K562 (cell line): ENCODE measurements around the gene OR5AR1. TPM values are rescaled to one million over a fixed set of nuclear protein-coding genes. Genes with fewer than 3 reads are reported as not detected.

Experiments
- ATAC-seq: fragments of 200-7000 bp; cut with Tn5 transposase; 3 replicates; pipeline ENCODE4 v1.9.1; 2020; ENCODE audit warnings: moderate library complexity
- BruUV-seq: library from RNA; stranded (reverse); fragments of 400-500 nt; replicated peaks from 2 replicates; lab custom pipeline; 2021; lab: Mats Ljungman, UMichigan
- CTCF ChIA-PET: fragments of 300-600 bp; formaldehyde crosslinking; extraction: SDS; loops from one replicate; lab custom pipeline; 2021; ENCODE audit warnings: low intra/inter-chr PET ratio; lab: Yijun Ruan, JAX
- POLR2A ChIA-PET: fragments of 300-600, 350-650 bp; sonication (Branson Sonifier 250); formaldehyde crosslinking; extraction: SDS; loops from one replicate; lab custom pipeline; 2021; ENCODE audit warnings: antibody characterized with exemption, inconsistent platforms; lab: Yijun Ruan, JAX
- DNase-seq, 4 experiments: peaks; one replicate each; pipeline versions ENCODE4 v3.0.0 to v3.0.0-alpha.2; 2011 to 2018; ENCODE audit warnings: low spot score in 3 of 4, mixed read lengths in 3 of 4; ENCODE audit errors: extremely low read depth in 1 of 4
- FAIRE-seq: peaks from 2 replicates; lab custom pipeline; 2011; peaks lifted over from hg19 to GRCh38; lab: Jason Lieb, UNC
- H2AFZ ChIP-seq: 2 replicates; pipeline ENCODE4 v1.6.0; 2011; ENCODE audit warnings: low read depth, low read length, control low read depth, inconsistent platforms
- H3K27ac ChIP-seq: fragments of 200-600 bp; 3 replicates; pipeline ENCODE4 v1.8.0; 2011; ENCODE audit warnings: low read depth, mild to moderate bottlenecking, control low read depth, inconsistent platforms, low read length, moderate library complexity, mixed read lengths; ENCODE audit errors: extremely low read depth
- H3K27me3 ChIP-seq, 2 experiments: fragments of 300-600 bp in 1 of 2; 2 replicates in 1 of 2; 3 replicates in 1 of 2; pipeline versions ENCODE4 v1.6.0 to v1.8.0; 2011; ENCODE audit warnings: inconsistent platforms in 2 of 2, low read length in 2 of 2, mild to moderate bottlenecking in 1 of 2, mixed read lengths in 1 of 2, moderate library complexity in 1 of 2; ENCODE audit not compliant: control insufficient read depth in 2 of 2, insufficient read depth in 2 of 2
- H3K36me3 ChIP-seq: fragments of 300-600 bp; 3 replicates; pipeline ENCODE4 v1.8.0; 2011; ENCODE audit warnings: mild to moderate bottlenecking, low read length, inconsistent platforms; ENCODE audit not compliant: control insufficient read depth, insufficient read depth
- H3K4me1 ChIP-seq, 2 experiments: fragments of 200-600 bp in 1 of 2; replicated peaks in 1 of 2; 2 replicates in 1 of 2; 3 replicates in 1 of 2; pipeline versions ENCODE4 v1.5.1 to v1.8.0; 2011; ENCODE audit warnings: inconsistent platforms in 2 of 2, low read length in 2 of 2, mild to moderate bottlenecking in 1 of 2, mixed read lengths in 1 of 2, moderate library complexity in 1 of 2; ENCODE audit not compliant: control insufficient read depth in 2 of 2, insufficient read depth in 2 of 2
- H3K4me2 ChIP-seq: 2 replicates; pipeline ENCODE4 v1.6.1; 2011; ENCODE audit warnings: low read length, control low read depth, inconsistent platforms, mixed read lengths; ENCODE audit not compliant: insufficient read depth
- H3K4me3 ChIP-seq: fragments of 200-600 bp; sonication (generic), shearing (Covaris generic); 2 replicates; pipeline ENCODE4 v1.5.1; 2016; ENCODE audit warnings: control low read depth, inconsistent platforms
- H3K79me2 ChIP-seq: fragments of 200-600 bp; 3 replicates; pipeline ENCODE4 v1.8.0; 2011; ENCODE audit warnings: low read length, inconsistent platforms; ENCODE audit not compliant: control insufficient read depth, insufficient read depth
- H3K9ac ChIP-seq, 2 experiments: 2 replicates each; pipeline versions ENCODE4 v1.6.0 to v1.6.1; 2011; ENCODE audit warnings: low read depth in 2 of 2, low read length in 2 of 2, control low read depth in 1 of 2, inconsistent platforms in 1 of 2, mild to moderate bottlenecking in 1 of 2, mixed read lengths in 1 of 2; ENCODE audit not compliant: insufficient read depth in 1 of 2
- H3K9me1 ChIP-seq: one replicate; pipeline ENCODE4 v1.6.0; 2011; ENCODE audit warnings: inconsistent platforms, mild to moderate bottlenecking, low read length, moderate library complexity; ENCODE audit not compliant: control insufficient read depth, insufficient read depth
- H3K9me3 ChIP-seq: replicated peaks from 2 replicates; pipeline ENCODE4 v1.5.1; 2011; ENCODE audit warnings: low read depth, low read length, inconsistent platforms; ENCODE audit not compliant: control insufficient read depth, insufficient read depth
- H4K20me1 ChIP-seq: replicated peaks from 2 replicates; pipeline ENCODE4 v1.6.1; 2011; ENCODE audit warnings: low read length, inconsistent platforms, mixed read lengths; ENCODE audit not compliant: control insufficient read depth, insufficient read depth
- DDX20 ChIP-seq: fragments of 450-650 bp; IDR thresholded peaks from 2 replicates; pipeline ENCODE4 v1.6.1; 2016; ENCODE audit warnings: missing genetic modification characterization, low read depth, mild to moderate bottlenecking, missing compliant biosample characterization, moderate library complexity
- EP300 ChIP-seq: IDR thresholded peaks from 2 replicates; pipeline ENCODE4 v1.6.1; 2012; ENCODE audit warnings: low read length, improper control_type of control experiment
- ETS1 ChIP-seq: conservative IDR thresholded peaks from 2 replicates; pipeline ENCODE4 v1.6.1; 2011; ENCODE audit warnings: low read depth, mild to moderate bottlenecking, low read length; ENCODE audit not compliant: control insufficient read depth
- HES1 ChIP-seq: fragments of 450-650 bp; IDR thresholded peaks from 2 replicates; pipeline ENCODE4 v1.6.1; 2016; ENCODE audit warnings: low read depth, mild to moderate bottlenecking, moderate library complexity
- HMGN3 ChIP-seq: IDR thresholded peaks from 2 replicates; pipeline ENCODE4 v1.6.1; 2011; ENCODE audit warnings: borderline replicate concordance, low read depth, mild to moderate bottlenecking, mixed read lengths, low read length; ENCODE audit not compliant: insufficient read length; ENCODE audit errors: extremely low read depth
- KLF16 ChIP-seq: IDR thresholded peaks from 2 replicates; pipeline ENCODE4 v1.6.1; 2016; ENCODE audit warnings: antibody characterized with exemption
- MBD2 ChIP-seq: sonication (generic); IDR thresholded peaks from 2 replicates; pipeline ENCODE4 v1.6.1; 2016; ENCODE audit warnings: low read depth, borderline replicate concordance
- NELFE ChIP-seq: IDR thresholded peaks from 2 replicates; pipeline ENCODE4 v1.6.1; 2011; ENCODE audit warnings: mild to moderate bottlenecking; ENCODE audit not compliant: insufficient read depth, insufficient read length
- NUFIP1 ChIP-seq: fragments of 450-650 bp; IDR thresholded peaks from 2 replicates; pipeline ENCODE4 v1.6.1; 2018; ENCODE audit not compliant: partially characterized antibody
- POLR2AphosphoS5 ChIP-seq: IDR thresholded peaks from 2 replicates; pipeline ENCODE4 v1.6.1; 2011; ENCODE audit warnings: mild to moderate bottlenecking, low read depth, low read length, moderate library complexity; ENCODE audit not compliant: control insufficient read depth, insufficient read depth
- RAD21 ChIP-seq, 2 experiments: fragments of 250-450 bp in 1 of 2; fragments of 450-650 bp in 1 of 2; sonication (Bioruptor Pico) in 1 of 2; formaldehyde crosslinking in 1 of 2; IDR thresholded peaks in 1 of 2; conservative IDR thresholded peaks in 1 of 2; 2 replicates each; pipeline versions ENCODE4 v1.4.0 to v1.8.0; 2020 to 2022; ENCODE audit warnings: mild to moderate bottlenecking in 2 of 2, moderate library complexity in 1 of 2
- RAD51 ChIP-seq: fragments of 450-650 bp; IDR thresholded peaks from 2 replicates; pipeline ENCODE4 v1.7.1; 2016; ENCODE audit warnings: low read depth, mild to moderate bottlenecking, borderline replicate concordance
- SAFB2 ChIP-seq: fragments of 200-400 bp; formaldehyde crosslinking; IDR thresholded peaks from 2 replicates; pipeline ENCODE4 v1.6.1; 2018; ENCODE audit warnings: borderline replicate concordance, low read length, low read depth, moderate library complexity; ENCODE audit not compliant: severe bottlenecking
- ZBTB17 ChIP-seq: fragments of 450-650 bp; formaldehyde crosslinking; IDR thresholded peaks from 2 replicates; pipeline ENCODE4 v1.4.0; 2020; ENCODE audit warnings: mild to moderate bottlenecking
- ZKSCAN1 ChIP-seq: fragments of 150-350 bp; IDR thresholded peaks from 2 replicates; pipeline ENCODE4 v1.6.1; 2016; ENCODE audit warnings: low read depth, low read length
- ZNF133 ChIP-seq: fragments of 250-450 bp; sonication (Bioruptor Pico); IDR thresholded peaks from 2 replicates; pipeline ENCODE4 v1.4.0; 2020; ENCODE audit warnings: mild to moderate bottlenecking
- ZNF384 ChIP-seq: IDR thresholded peaks from 2 replicates; pipeline ENCODE4 v1.6.1; 2012; ENCODE audit warnings: low read depth, low read length, improper control_type of control experiment
- ZNF696 ChIP-seq: fragments of 250-450 bp; sonication (Bioruptor Pico); conservative IDR thresholded peaks from 2 replicates; pipeline ENCODE4 v1.4.0; 2020; ENCODE audit warnings: mild to moderate bottlenecking, moderate library complexity
- WGBS: fragments of 100-300 bp; shearing (Covaris generic); methylation state at CpG from one replicate; pipeline ENCODE4 v1.1.6; 2016; ENCODE audit warnings: low coverage, mixed read lengths; ENCODE audit not compliant: insufficient coverage; ENCODE audit errors: missing lambda C conversion rate; 5-methylcytosine and 5-hydroxymethylcytosine counted together
- in situ Hi-C: fragments of 300-500 bp; cut with MboI; formaldehyde crosslinking; loops from 4 replicates; pipeline ENCODE4 v1.15.0; 2018; ENCODE audit warnings: inconsistent platforms, mixed read lengths
- intact Hi-C: fragments of 100-400 bp; cut with micrococcal nuclease; formaldehyde crosslinking; loops from 2 replicates; pipeline ENCODE4 v1.14.2; 2022
- polyA plus RNA-seq, 8 experiments: library from polyadenylated mRNA; depleted of rRNA in 4 of 8; stranded (reverse) in 5 of 8; unstranded in 3 of 8; fragments of >200 nt; fragmentation: Nextera tagmentation in 2 of 8; fragmentation: Illumina TruSeq in 1 of 8; extraction: Ambion mirVana in 2 of 8; extraction: Trizol in 1 of 8; gene quantifications; 2 replicates each; pipeline versions ENCODE4 v1.2.1 to v1.2.3, GENCODE V29; 2011 to 2014; ENCODE audit warnings: inconsistent platforms in 1 of 8, missing spikeins in 1 of 8
- total RNA-seq, 7 experiments: library from RNA; depleted of rRNA in 6 of 7; stranded (reverse); fragments of >200 nt in 6 of 7; fragmentation: Illumina TruSeq in 2 of 7; extraction: Trizol in 2 of 7; gene quantifications; 2 replicates each; pipeline versions ENCODE4 v1.2.1 to v1.2.3, GENCODE V29; 2011 to 2021; ENCODE audit warnings: low replicate concordance in 1 of 7
- TF ChIP-seq, protein P1 (sequence below): fragments of 450-650 bp; IDR thresholded peaks from one replicate; pipeline ENCODE4 v1.6.1; 2018; ENCODE audit warnings: mild to moderate bottlenecking, moderate library complexity; ENCODE audit not compliant: partially characterized antibody

The OR5AR1 gene
- total and polyA plus RNA-seq, 9 of the 15 experiments (the other 6 are each of a cell fraction or from before 2014, with no cell fraction given), result not detected

GRCh38 chr11:56624661-56625110 lies 38.8 kb upstream of the OR5AR1 start:
- no peaks in the 10 kb centered on the region for H3K27me3 ChIP-seq
- CTCF ChIA-PET, result no interaction called here
- 0% methylated on average over 3 of the region's 3 CpGs for WGBS
- no peak overlapping the region for H2AFZ ChIP-seq
- no peaks in the 10 kb centered on the region for H4K20me1 ChIP-seq
- POLR2A ChIA-PET, result no interaction called here
- no peak for FAIRE-seq
- intact Hi-C loops (no loop called here), in situ Hi-C loops (no loop called here)
- H3K9ac ChIP-seq, result no peak overlapping the region
- DNase-seq, result peak; percentile 6 to 15 (median 10)
- 0 out of 2 replicates have a peak, but pooled peaks cover 1% of the 10 kb centered on the region for H3K9me3 ChIP-seq
- H3K36me3 ChIP-seq, result no peaks in the 10 kb centered on the region
- no TSS peak for BruUV-seq
- H3K79me2 ChIP-seq, result no peaks in the 10 kb centered on the region
- no peak overlapping the region for H3K4me3 ChIP-seq
- H3K4me1 ChIP-seq, result no peaks in the 10 kb centered on the region
- no peak for ATAC-seq
- H3K9me1 ChIP-seq, result no peaks in the 10 kb centered on the region
- no peak overlapping the region for H3K4me2 ChIP-seq
- no peak overlapping the region for H3K27ac ChIP-seq
- TF ChIP-seq ZKSCAN1 (no peak), ZNF384 (no peak), ETS1 (no peak), ZBTB17 (CRISPR knock-in tag) (no peak), ZNF696 (CRISPR knock-in tag) (no peak), DDX20 (tag) (no peak), NELFE (no peak), NUFIP1 (no peak), POLR2AphosphoS5 (no peak), HES1 (no peak), SAFB2 (no peak), EP300 (no peak), MBD2 (no peak), RAD21 (CRISPR knock-in tag; conservative IDR thresholded peaks at IDR 0.05 in 1 of 2, IDR thresholded peaks at IDR 0.05 in 1 of 2) (peak in 1 of 2 experiments; percentile 20; a peak in 2 of 4 replicates), RAD51 (no peak), HMGN3 (no peak), KLF16 (no peak), ZNF133 (CRISPR knock-in tag) (no peak)
- TF ChIP-seq, protein P1, sequence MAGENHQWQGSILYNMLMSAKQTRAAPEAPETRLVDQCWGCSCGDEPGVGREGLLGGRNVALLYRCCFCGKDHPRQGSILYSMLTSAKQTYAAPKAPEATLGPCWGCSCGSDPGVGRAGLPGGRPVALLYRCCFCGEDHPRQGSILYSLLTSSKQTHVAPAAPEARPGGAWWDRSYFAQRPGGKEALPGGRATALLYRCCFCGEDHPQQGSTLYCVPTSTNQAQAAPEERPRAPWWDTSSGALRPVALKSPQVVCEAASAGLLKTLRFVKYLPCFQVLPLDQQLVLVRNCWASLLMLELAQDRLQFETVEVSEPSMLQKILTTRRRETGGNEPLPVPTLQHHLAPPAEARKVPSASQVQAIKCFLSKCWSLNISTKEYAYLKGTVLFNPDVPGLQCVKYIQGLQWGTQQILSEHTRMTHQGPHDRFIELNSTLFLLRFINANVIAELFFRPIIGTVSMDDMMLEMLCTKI, result no peak
